ENCODE measurements around the gene PDCD10. TPM values are rescaled to one million over a fixed set of nuclear protein-coding genes. Genes with fewer than 3 reads are reported as not detected.

The PDCD10 gene
- total and polyA plus RNA-seq, 2 donors (not counting 3 experiments of a cell fraction or from before 2014, with no cell fraction given): 21.3 to 47.8 TPM

GRCh38 chr3:167728176-167728575 lies 6.5 kb downstream of the PDCD10 start:
- no peaks in the 10 kb centered on the region for H3K9me3 ChIP-seq (replicated peaks; ENCODE audit: control insufficient read depth, insufficient read depth, low read length)
- H3K4me3 ChIP-seq (replicated peaks in 1 of 3; ENCODE audit: insufficient read depth in 1 of 3, low read depth in 1 of 3, low read length in 3 of 3): no peak overlapping the region
- no peaks in the 10 kb centered on the region for H3K27me3 ChIP-seq (ENCODE audit: control insufficient read depth in 2 of 2, insufficient read depth in 2 of 2, low read length in 2 of 2)
- H3K9ac ChIP-seq (replicated peaks; ENCODE audit: extremely low read depth, insufficient read depth, low read length): no peak overlapping the region
- no peak for TF ChIP-seq FOS (IDR thresholded peaks at IDR 0.05; ENCODE audit: borderline replicate concordance, insufficient read depth, low read length)
- no peak for TF ChIP-seq POLR2A (IDR thresholded peaks at IDR 0.05; ENCODE audit: low read depth, low read length)
- no peak for TF ChIP-seq EZH2 (IDR thresholded peaks at IDR 0.05; ENCODE audit: borderline replicate concordance, low read depth, low read length, severe bottlenecking)
- no peak for TF ChIP-seq CTCF (IDR thresholded peaks at IDR 0.05; ENCODE audit: extremely low read depth in 1 of 2, insufficient read depth in 1 of 2, low read depth in 1 of 2, low read length in 2 of 2)
- no peak for TF ChIP-seq JUN (IDR thresholded peaks at IDR 0.05; ENCODE audit: borderline replicate concordance, insufficient read depth, insufficient read length, low read depth)
- TF ChIP-seq MAX (IDR thresholded peaks at IDR 0.05; ENCODE audit: insufficient read depth, insufficient read length): no peak
- no peak for TF ChIP-seq MYC (IDR thresholded peaks at IDR 0.05; ENCODE audit: low read depth, low read length)
- TF ChIP-seq POLR2AphosphoS5 (IDR thresholded peaks at IDR 0.05; ENCODE audit: insufficient read depth, low read depth, low read length): no peak
- TF ChIP-seq GATA2 (IDR thresholded peaks at IDR 0.05; ENCODE audit: insufficient read depth, insufficient read length, low read depth, low read length): no peak
- peaks cover 98% of the 10 kb centered on the region for H3K79me2 ChIP-seq (ENCODE audit: control insufficient read depth, insufficient read depth, low read length)
- CTCF ChIA-PET: interaction anchor here (1.2 kb wide), 1 partner anchor 13 kb away, joined by 3 read pairs; no protein-coding TSS in a partner anchor
- no peak overlapping the region for H2AFZ ChIP-seq (ENCODE audit: low read depth, low read length)
- peaks cover 1% of the 10 kb centered on the region for H3K4me1 ChIP-seq (ENCODE audit: control insufficient read depth, extremely low read depth, insufficient read depth, low read length)
- DNase-seq (ENCODE audit: low read depth, low spot score): no peak
- no peak overlapping the region for H3K27ac ChIP-seq (ENCODE audit: insufficient read depth, low read depth, low read length)
- H3K4me2 ChIP-seq (ENCODE audit: insufficient read depth, low read length): no peak overlapping the region
- FAIRE-seq: no peak
- no peaks in the 10 kb centered on the region for H3K9me1 ChIP-seq (replicated peaks; ENCODE audit: control insufficient read depth, extremely low read depth, insufficient read depth, low read length)
- H4K20me1 ChIP-seq (replicated peaks; ENCODE audit: control insufficient read depth, extremely low read depth, insufficient read depth, low read length): peaks cover 12% of the 10 kb centered on the region
- dilution Hi-C loops (cut with MboI; ENCODE audit: extremely low pct_ligation_motif_present, low sequenced_read_pairs) (no loop called here), intact Hi-C loops (cut with micrococcal nuclease) (no loop called here)
- no peaks in the 10 kb centered on the region for H3K36me3 ChIP-seq (ENCODE audit: control insufficient read depth in 2 of 2, extremely low read depth in 1 of 2, insufficient read depth in 2 of 2, low read length in 2 of 2)
- no TSS peak for BruUV-seq (replicated peaks)
- POLR2A ChIA-PET: no interaction called here

Measured in endothelial cell of umbilical vein (primary cell).